ENCODE data around the gene VAMP2. TPM values are rescaled to one million over a fixed set of nuclear protein-coding genes. Genes with fewer than 3 reads are reported as not detected.

Gene VAMP2
- total and polyA plus RNA-seq, 10 of the 15 experiments (the other 5 are each of a cell fraction or from before 2014, with no cell fraction given), result 3.0 to 35.2 (median 25.0) TPM

DNA sequence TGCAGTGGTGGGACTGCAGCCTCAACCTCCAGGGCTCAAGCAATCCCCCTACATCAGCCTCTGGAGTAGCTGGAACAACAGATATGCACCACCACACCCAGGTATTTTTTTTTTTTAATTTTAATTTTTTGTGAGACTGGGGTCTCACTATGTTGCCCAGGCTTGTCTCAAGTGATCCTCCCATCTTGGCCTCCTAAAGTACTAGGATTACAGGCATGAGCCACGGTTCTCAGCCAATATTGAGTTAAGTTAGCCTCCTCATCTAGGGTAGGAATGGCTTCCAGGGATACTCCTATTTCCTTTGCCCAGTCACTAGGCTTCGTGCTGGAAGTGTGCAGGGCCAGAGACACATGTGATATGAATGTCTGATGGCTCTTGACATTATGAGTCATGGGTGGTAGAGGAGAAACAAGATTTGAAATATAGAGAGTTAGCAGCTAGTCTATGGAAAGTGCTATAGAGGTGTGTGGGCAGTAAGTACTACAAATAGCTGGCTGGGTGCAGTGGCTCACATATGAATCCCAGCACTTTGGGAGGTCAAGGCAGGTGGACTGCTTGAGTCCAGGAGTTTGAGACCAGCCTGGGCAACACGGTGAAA lies 30.8 kb downstream of the VAMP2 start:
- Histone ChIP-seq H4K20me1 (ENCODE audit: control insufficient read depth, insufficient read depth) (no peaks in the 10 kb centered on the region), H3K27ac (ENCODE audit: control insufficient read depth, insufficient read depth) (no peak overlapping the region), H3K9ac (ENCODE audit: control insufficient read depth, insufficient read depth, low read length) (no peak overlapping the region), H3K4me2 (ENCODE audit: control insufficient read depth, insufficient read depth) (no peak overlapping the region), H3K79me2 (ENCODE audit: control insufficient read depth, insufficient read depth, low read length) (no peaks in the 10 kb centered on the region), H3K36me3 (ENCODE audit: control insufficient read depth in 2 of 2, insufficient read depth in 2 of 2, low read length in 1 of 2) (no peaks in the 10 kb centered on the region), H3K4me3 (no peak overlapping the region), H3K4me1 (ENCODE audit: control insufficient read depth, insufficient read depth, low read length) (0 out of 2 replicates have a peak, but pooled peaks cover 4% of the 10 kb centered on the region), H3K27me3 (replicated peaks in 1 of 2; ENCODE audit: control insufficient read depth in 2 of 2, insufficient read depth in 2 of 2, low read length in 1 of 2) (no peaks in the 10 kb centered on the region), H2AFZ (ENCODE audit: control insufficient read depth, low read depth, low read length) (no peak overlapping the region), H3K9me3 (replicated peaks; ENCODE audit: control insufficient read depth, insufficient read depth, low read length) (no peaks in the 10 kb centered on the region)
- no peak for FAIRE-seq
- WGBS (ENCODE audit: insufficient coverage, insufficient replicate concordance, low lambda C conversion rate, missing lambda C conversion rate), result 3% methylated on average over 3 of the region's 3 CpGs
- RAD21 ChIA-PET (ENCODE audit: unreplicated experiment), result interaction anchor here (0.7 kb wide), 1 partner anchor 273 kb away, joined by 3 read pairs; no protein-coding TSS in a partner anchor
- SMC1A ChIA-PET (ENCODE audit: uncharacterized antibody, unreplicated experiment), result no interaction called here
- CTCF ChIA-PET, result interaction anchor here (0.8 to 4.1 kb wide), 2 partner anchors 9 to 12 kb away, joined by 3 to 20 read pairs; no protein-coding TSS in a partner anchor
- intact Hi-C loops (cut with micrococcal nuclease; ENCODE audit: unreplicated experiment) (no loop called here), in situ Hi-C loops (cut with MboI) (no loop called here)
- ATAC-seq, result peak; percentile 42; the same call in 2 of the 3 replicates
- POLR2A ChIA-PET, result interaction anchor here (0.6 to 0.8 kb wide), 2 partner anchors 12 to 188 kb away, joined by 3 to 4 read pairs; no protein-coding TSS in a partner anchor
- no peak for TF ChIP-seq STAT3 (IDR thresholded peaks at IDR 0.05; ENCODE audit: low read depth, low read length)
- TF ChIP-seq, protein P1, sequence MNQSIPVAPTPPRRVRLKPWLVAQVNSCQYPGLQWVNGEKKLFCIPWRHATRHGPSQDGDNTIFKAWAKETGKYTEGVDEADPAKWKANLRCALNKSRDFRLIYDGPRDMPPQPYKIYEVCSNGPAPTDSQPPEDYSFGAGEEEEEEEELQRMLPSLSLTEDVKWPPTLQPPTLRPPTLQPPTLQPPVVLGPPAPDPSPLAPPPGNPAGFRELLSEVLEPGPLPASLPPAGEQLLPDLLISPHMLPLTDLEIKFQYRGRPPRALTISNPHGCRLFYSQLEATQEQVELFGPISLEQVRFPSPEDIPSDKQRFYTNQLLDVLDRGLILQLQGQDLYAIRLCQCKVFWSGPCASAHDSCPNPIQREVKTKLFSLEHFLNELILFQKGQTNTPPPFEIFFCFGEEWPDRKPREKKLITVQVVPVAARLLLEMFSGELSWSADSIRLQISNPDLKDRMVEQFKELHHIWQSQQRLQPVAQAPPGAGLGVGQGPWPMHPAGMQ (IDR thresholded peaks at IDR 0.05; ENCODE audit: borderline replicate concordance), result no peak
- no peak for TF ChIP-seq JUNB (IDR thresholded peaks at IDR 0.05)
- TF ChIP-seq NFXL1 (IDR thresholded peaks at IDR 0.05; ENCODE audit: borderline replicate concordance), result no peak
- TF ChIP-seq EP300 (IDR thresholded peaks at IDR 0.05; ENCODE audit: borderline replicate concordance in 1 of 2, control insufficient read depth in 1 of 2, low read depth in 2 of 2, low read length in 2 of 2), result no peak
- TF ChIP-seq CHD2 (IDR thresholded peaks at IDR 0.05; ENCODE audit: borderline replicate concordance, low read depth, low read length), result no peak
- TF ChIP-seq, protein P2, sequence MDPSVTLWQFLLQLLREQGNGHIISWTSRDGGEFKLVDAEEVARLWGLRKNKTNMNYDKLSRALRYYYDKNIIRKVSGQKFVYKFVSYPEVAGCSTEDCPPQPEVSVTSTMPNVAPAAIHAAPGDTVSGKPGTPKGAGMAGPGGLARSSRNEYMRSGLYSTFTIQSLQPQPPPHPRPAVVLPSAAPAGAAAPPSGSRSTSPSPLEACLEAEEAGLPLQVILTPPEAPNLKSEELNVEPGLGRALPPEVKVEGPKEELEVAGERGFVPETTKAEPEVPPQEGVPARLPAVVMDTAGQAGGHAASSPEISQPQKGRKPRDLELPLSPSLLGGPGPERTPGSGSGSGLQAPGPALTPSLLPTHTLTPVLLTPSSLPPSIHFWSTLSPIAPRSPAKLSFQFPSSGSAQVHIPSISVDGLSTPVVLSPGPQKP (IDR thresholded peaks at IDR 0.05; ENCODE audit: low read depth, low read length), result no peak
- TF ChIP-seq RB1 (IDR thresholded peaks at IDR 0.05; ENCODE audit: borderline replicate concordance), result no peak
- no peak for TF ChIP-seq SIN3A (IDR thresholded peaks at IDR 0.05; ENCODE audit: low read depth, low read length)
- TF ChIP-seq PML (IDR thresholded peaks at IDR 0.05; ENCODE audit: low read length), result no peak
- TF ChIP-seq TBL1XR1 (IDR thresholded peaks at IDR 0.05; ENCODE audit: low read depth, low read length), result no peak
- TF ChIP-seq ESRRA (IDR thresholded peaks at IDR 0.05; ENCODE audit: low read length), result no peak
- no peak for TF ChIP-seq NR2F1 (conservative IDR thresholded peaks at IDR 0.05)
- no peak for TF ChIP-seq ZNF24 (IDR thresholded peaks at IDR 0.05)
- no peak for DNase-seq (ENCODE audit: low read depth, low spot score)
- BruUV-seq (replicated peaks), result no TSS peak

All from GM12878 (cell line).